ENCODE data around the gene PRMT6.
"Not testable (repeated sequence)": the region's sequence is repeated elsewhere in the genome, so short reads cannot be mapped to it uniquely, and the experiment has no call there.

The PRMT6 gene

GRCh38 chr1:107016376-107016978 is 40.0 kb upstream of the PRMT6 start:
- Histone ChIP-seq H3K4me1 (ENCODE audit: insufficient read depth, low read length, severe bottlenecking) (no peaks in the 10 kb centered on the region), H2AFZ (ENCODE audit: low read length) (no peak overlapping the region), H3K9ac (ENCODE audit: low read length) (no peak overlapping the region)

DNA sequence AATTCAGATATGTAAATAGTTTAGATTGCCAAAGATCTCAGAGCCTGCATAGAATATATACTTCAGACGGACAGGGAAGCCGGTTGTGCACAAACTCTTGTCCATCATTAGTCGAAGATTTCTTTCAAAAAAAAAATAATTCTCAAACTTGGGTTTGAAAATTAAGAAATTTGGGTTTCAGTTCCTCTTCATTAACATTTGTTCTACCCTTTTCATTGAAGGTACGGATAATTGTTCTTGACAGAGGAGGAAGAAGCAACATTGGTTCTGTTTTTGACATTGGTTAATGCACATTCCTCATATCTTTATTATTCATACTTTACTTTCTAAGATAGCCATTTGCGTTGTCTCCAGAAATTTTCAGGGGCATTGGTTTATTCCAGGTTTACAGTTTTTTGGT is 38.0 kb upstream of the PRMT6 start:
- Histone ChIP-seq H3K4me2 (ENCODE audit: low read length) (no peak overlapping the region), H3K4me1 (ENCODE audit: insufficient read depth, low read length, severe bottlenecking) (no peaks in the 10 kb centered on the region), H3K79me2 (ENCODE audit: insufficient read depth, low read length) (no peaks in the 10 kb centered on the region), H3F3A (ENCODE audit: insufficient read depth, low read length) (no peaks in the 10 kb centered on the region), H3K27me3 (ENCODE audit: insufficient read depth, low read length) (no peaks in the 10 kb centered on the region), H3K4me3 (ENCODE audit: low read depth, low read length, poor library complexity, severe bottlenecking) (no peak overlapping the region), H3K9me2 (ENCODE audit: low read depth, low read length) (no peaks in the 10 kb centered on the region), H3K27ac (ENCODE audit: low read depth, low read length, poor library complexity, severe bottlenecking) (no peak overlapping the region), H4K20me1 (ENCODE audit: insufficient read depth, low read length) (no peaks in the 10 kb centered on the region), H3K36me3 (ENCODE audit: insufficient read depth, low read length) (no peaks in the 10 kb centered on the region), H3K9ac (ENCODE audit: low read length) (no peak overlapping the region), H2AFZ (ENCODE audit: low read length) (no peak overlapping the region), H3K9me3 (ENCODE audit: low read length) (no peaks in the 10 kb centered on the region)
- TF ChIP-seq CTCF (IDR thresholded peaks at IDR 0.05; ENCODE audit: low read length), result no peak
- no peak for TF ChIP-seq EZH2 (IDR thresholded peaks at IDR 0.05; ENCODE audit: borderline replicate concordance, low read length)

More at GRCh38 chr1:107016376-107016978, 40.0 kb upstream of the PRMT6 start:
- no peaks in the 10 kb centered on the region for H3F3A ChIP-seq (ENCODE audit: insufficient read depth, low read length)
- no peaks in the 10 kb centered on the region for H3K36me3 ChIP-seq (ENCODE audit: insufficient read depth, low read length)
- H3K9me3 ChIP-seq (ENCODE audit: low read length), result no peaks in the 10 kb centered on the region
- no peak overlapping the region for H3K27ac ChIP-seq (ENCODE audit: low read depth, low read length, poor library complexity, severe bottlenecking)
- TF ChIP-seq CTCF (IDR thresholded peaks at IDR 0.05; ENCODE audit: low read length), result no peak
- TF ChIP-seq EZH2 (IDR thresholded peaks at IDR 0.05; ENCODE audit: borderline replicate concordance, low read length), result no peak
- no peak overlapping the region for H3K4me3 ChIP-seq (ENCODE audit: low read depth, low read length, poor library complexity, severe bottlenecking)
- H3K27me3 ChIP-seq (ENCODE audit: insufficient read depth, low read length), result no peaks in the 10 kb centered on the region
- no peak overlapping the region for H3K4me2 ChIP-seq (ENCODE audit: low read length)
- no peaks in the 10 kb centered on the region for H3K9me2 ChIP-seq (ENCODE audit: low read depth, low read length)
- no peaks in the 10 kb centered on the region for H4K20me1 ChIP-seq (ENCODE audit: insufficient read depth, low read length)
- no peaks in the 10 kb centered on the region for H3K79me2 ChIP-seq (ENCODE audit: insufficient read depth, low read length)

DNA sequence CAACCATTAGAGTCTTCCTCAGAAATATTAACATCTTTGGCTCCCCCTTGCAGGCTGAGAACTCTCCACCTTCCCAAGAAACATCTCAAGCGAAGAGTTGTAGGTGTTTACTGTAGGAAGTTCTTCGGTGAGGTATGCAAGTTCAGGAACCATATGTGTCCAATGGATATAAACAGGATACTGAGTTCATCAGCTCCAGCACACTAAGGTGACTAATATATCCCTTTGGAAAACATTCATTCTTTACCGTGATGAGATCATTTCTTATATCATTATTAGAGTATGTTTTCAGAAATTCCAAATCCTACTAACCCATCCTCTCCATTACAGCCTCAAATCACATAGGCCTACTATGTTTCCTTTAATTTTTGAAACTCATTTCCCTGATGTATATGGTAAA is 37.3 kb upstream of the PRMT6 start:
- no peak overlapping the region for H3K4me2 ChIP-seq (ENCODE audit: low read length)
- no peak overlapping the region for H3K4me3 ChIP-seq (ENCODE audit: low read depth, low read length, poor library complexity, severe bottlenecking)
- no peaks in the 10 kb centered on the region for H3K9me3 ChIP-seq (ENCODE audit: low read length)
- no peaks in the 10 kb centered on the region for H4K20me1 ChIP-seq (ENCODE audit: insufficient read depth, low read length)
- H3K9me2 ChIP-seq (ENCODE audit: low read depth, low read length), result no peaks in the 10 kb centered on the region
- H2AFZ ChIP-seq (ENCODE audit: low read length), result no peak overlapping the region
- no peak overlapping the region for H3K9ac ChIP-seq (ENCODE audit: low read length)
- H3K27ac ChIP-seq (ENCODE audit: low read depth, low read length, poor library complexity, severe bottlenecking), result no peak overlapping the region
- TF ChIP-seq CTCF (IDR thresholded peaks at IDR 0.05; ENCODE audit: low read length), result no peak
- TF ChIP-seq EZH2 (IDR thresholded peaks at IDR 0.05; ENCODE audit: borderline replicate concordance, low read length), result no peak
- H3K27me3 ChIP-seq (ENCODE audit: insufficient read depth, low read length), result no peaks in the 10 kb centered on the region
- H3K79me2 ChIP-seq (ENCODE audit: insufficient read depth, low read length), result no peaks in the 10 kb centered on the region
- no peaks in the 10 kb centered on the region for H3F3A ChIP-seq (ENCODE audit: insufficient read depth, low read length)
- H3K4me1 ChIP-seq (ENCODE audit: insufficient read depth, low read length, severe bottlenecking), result no peaks in the 10 kb centered on the region
- no peaks in the 10 kb centered on the region for H3K36me3 ChIP-seq (ENCODE audit: insufficient read depth, low read length)

GRCh38 chr1:107038874-107039273 is 17.6 kb upstream of the PRMT6 start:
- H3K9me3 ChIP-seq (ENCODE audit: low read length); H3F3A ChIP-seq (ENCODE audit: insufficient read depth, low read length); H3K4me3 ChIP-seq (ENCODE audit: low read depth, low read length, poor library complexity, severe bottlenecking); H3K36me3 ChIP-seq (ENCODE audit: insufficient read depth, low read length); H3K79me2 ChIP-seq (ENCODE audit: insufficient read depth, low read length); H3K9me2 ChIP-seq (ENCODE audit: low read depth, low read length); H2AFZ ChIP-seq (ENCODE audit: low read length); H3K27ac ChIP-seq (ENCODE audit: low read depth, low read length, poor library complexity, severe bottlenecking); H3K4me1 ChIP-seq (ENCODE audit: insufficient read depth, low read length, severe bottlenecking); H3K9ac ChIP-seq (ENCODE audit: low read length); H4K20me1 ChIP-seq (ENCODE audit: insufficient read depth, low read length); H3K4me2 ChIP-seq (ENCODE audit: low read length); H3K27me3 ChIP-seq (ENCODE audit: insufficient read depth, low read length): not testable (repeated sequence)

DNA sequence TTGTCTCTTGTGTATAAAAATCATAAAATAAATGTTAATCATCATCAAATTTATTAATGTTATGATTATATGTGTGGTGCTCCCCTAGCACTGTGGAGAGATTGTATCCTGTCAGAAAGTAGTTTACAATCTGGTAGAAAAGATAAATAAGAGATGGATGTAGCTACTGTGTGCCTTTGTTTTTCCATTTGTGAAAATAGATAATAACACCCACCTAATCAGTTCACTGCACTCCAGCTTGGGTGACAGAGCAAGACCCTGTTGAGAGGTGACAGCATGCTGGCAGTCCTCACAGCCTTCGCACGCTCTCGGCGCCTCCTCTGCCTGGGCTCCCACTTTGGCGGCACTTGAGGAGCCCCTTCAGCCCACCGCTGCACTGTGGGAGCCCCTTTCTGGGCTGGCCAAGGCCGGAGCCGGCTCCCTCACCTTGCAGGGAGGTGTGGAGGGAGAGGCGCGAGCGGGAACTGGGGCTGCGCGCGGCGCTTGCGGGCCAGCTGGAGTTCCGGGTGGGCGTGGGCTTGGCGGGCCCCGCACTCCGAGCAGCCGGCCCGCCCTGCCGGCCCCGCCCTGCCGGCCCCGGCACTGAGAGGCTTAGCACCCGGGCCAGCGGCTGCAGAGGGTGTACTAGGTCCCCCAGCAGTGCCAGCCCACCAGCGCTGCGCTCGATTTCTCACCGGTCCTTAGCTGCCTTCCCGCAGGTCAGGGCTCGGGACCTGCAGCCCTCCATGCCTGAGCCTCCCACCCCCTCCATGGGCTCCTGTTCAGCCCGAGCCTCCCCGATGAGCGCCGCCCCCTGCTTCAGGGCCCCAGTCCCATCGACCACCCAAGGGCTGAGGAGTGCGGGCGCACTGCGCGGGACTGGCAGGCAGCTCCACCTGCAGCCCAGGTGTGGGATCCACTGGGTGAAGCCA is 11.9 kb upstream of the PRMT6 start:
- not testable (repeated sequence) for H2AFZ ChIP-seq (ENCODE audit: low read length); H3K9me3 ChIP-seq (ENCODE audit: low read length); H3K79me2 ChIP-seq (ENCODE audit: insufficient read depth, low read length); H3F3A ChIP-seq (ENCODE audit: insufficient read depth, low read length); H3K36me3 ChIP-seq (ENCODE audit: insufficient read depth, low read length); H3K4me2 ChIP-seq (ENCODE audit: low read length); H3K4me3 ChIP-seq (ENCODE audit: low read depth, low read length, poor library complexity, severe bottlenecking); H3K9me2 ChIP-seq (ENCODE audit: low read depth, low read length); H3K9ac ChIP-seq (ENCODE audit: low read length); H4K20me1 ChIP-seq (ENCODE audit: insufficient read depth, low read length); H3K27ac ChIP-seq (ENCODE audit: low read depth, low read length, poor library complexity, severe bottlenecking); H3K4me1 ChIP-seq (ENCODE audit: insufficient read depth, low read length, severe bottlenecking); H3K27me3 ChIP-seq (ENCODE audit: insufficient read depth, low read length)

Data from OCI-LY1 (cell line).